Choroid plexus epithelial cell (primary cell): ENCODE measurements around the gene DGKI.

Experiments
- DNase-seq: peaks from one replicate; pipeline ENCODE4 v3.0.0-alpha.2; 2010; ENCODE audit warnings: low read depth
- H3K4me3 ChIP-seq: 2 replicates; pipeline ENCODE4 v1.5.1; 2011; ENCODE audit warnings: low read depth, mild to moderate bottlenecking, control low read depth, low read length, moderate library complexity
- CTCF ChIP-seq: conservative IDR thresholded peaks from 2 replicates; pipeline ENCODE4 v1.5.1; 2011; ENCODE audit warnings: low read depth, mild to moderate bottlenecking, control low read depth, inconsistent platforms, low read length, moderate library complexity

The DGKI gene

DNA sequence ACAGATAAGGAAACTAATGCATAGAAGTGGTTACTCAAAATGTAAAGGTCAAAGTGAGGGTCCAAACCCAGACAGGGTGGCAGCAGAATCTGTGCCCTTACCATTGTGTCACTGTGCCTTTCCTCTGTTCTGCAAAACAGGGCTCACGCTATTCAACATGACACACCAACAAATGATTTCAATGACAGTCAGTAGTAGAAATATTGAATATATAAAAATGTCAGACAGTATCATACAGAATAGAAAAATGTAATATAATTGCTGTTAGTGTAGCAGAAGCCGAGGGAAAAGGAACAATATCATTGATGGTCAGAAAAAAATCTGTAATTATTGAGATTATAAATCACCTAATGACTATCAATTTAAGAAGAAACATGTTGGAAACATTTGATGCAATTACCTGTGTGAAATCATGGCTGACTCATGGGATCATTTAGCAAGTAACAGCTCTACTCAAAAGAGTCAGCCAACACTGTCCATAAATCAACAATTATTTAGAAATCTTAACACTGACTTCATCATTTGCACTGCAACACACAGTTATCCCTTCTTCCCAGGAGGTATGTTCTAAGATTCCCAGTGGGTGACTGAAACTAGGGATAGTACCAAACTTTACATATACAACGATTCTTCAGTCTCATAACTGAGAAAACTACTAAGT lies 198.7 kb downstream of the DGKI start:
- H3K4me3 ChIP-seq: no peak overlapping the region
- no peak for DNase-seq
- no peak for TF ChIP-seq CTCF

- no peak for TF ChIP-seq CTCF
- DNase-seq: peak; percentile 15
- no peak overlapping the region for H3K4me3 ChIP-seq
Measured at GRCh38 chr7:137642472-137642871, 204.3 kb downstream of the DGKI start.

DNA sequence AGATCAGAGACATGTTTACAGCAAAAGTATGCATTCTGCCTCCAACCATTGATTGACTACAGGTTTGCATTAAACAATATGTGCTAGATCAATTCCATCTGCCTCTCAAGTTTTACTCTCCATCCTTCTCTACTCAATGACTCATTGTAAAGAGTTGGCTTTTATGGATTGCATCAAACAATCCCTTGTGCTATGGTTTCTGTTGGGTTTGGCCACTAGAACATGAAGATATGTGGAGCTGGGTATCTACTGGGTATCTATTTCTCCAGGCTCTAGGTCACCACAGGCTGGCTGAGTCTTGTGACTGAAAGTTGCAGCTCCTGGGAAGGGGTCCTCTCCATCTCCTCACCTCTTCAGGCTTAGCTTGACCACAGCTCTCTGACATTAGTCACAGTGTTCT lies 204.7 kb downstream of the DGKI start:
- no peak for DNase-seq
- TF ChIP-seq CTCF: no peak

DNA sequence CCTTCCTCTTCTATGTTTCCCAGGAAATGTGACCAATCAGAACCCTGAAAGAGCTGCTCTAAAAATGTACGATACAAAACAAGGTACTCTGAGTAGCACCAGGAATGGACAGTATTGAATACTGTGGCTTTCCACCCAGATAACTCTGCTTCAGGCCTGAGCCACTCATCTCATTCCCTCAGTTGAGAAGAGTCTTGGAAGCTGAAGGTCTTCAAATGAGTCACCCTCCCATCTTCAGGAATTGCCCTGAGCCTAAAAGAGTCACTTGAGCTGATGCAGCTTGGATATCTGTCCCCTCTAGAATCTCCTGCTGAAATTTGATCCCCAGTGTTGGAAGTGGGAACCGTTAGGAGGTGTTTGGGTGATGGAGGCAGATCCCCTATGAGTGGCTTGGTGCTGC lies 210.4 kb downstream of the DGKI start:
- no peak overlapping the region for H3K4me3 ChIP-seq
- no peak for TF ChIP-seq CTCF
- DNase-seq: no peak

More for the DNA sequence above, 204.7 kb downstream of the DGKI start:
- H3K4me3 ChIP-seq: no peak overlapping the region

DNA sequence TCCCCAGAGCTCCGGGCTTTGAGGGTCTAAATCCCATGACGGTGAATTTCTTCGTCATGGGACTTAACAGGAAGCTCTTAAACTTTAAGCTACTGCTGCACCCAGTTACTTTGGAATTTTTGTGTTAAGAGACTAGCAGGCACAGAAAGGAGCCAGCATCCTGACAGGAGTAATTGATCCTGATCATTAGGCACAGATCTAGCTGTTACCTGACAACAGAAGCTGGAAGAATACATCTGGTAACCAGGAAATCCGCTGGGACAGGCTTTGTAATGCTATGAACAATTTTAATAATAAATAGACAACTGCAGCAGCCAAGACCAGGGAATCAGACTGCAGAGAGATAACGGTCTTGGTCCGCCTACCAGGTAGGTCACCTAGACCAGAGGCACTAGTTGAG lies 210.9 kb downstream of the DGKI start:
- DNase-seq: no peak
- TF ChIP-seq CTCF: no peak
- no peak overlapping the region for H3K4me3 ChIP-seq

GRCh38 chr7:137635132-137635531 lies 211.6 kb downstream of the DGKI start:
- no peak for TF ChIP-seq CTCF
- no peak overlapping the region for H3K4me3 ChIP-seq
- no peak for DNase-seq

DNA sequence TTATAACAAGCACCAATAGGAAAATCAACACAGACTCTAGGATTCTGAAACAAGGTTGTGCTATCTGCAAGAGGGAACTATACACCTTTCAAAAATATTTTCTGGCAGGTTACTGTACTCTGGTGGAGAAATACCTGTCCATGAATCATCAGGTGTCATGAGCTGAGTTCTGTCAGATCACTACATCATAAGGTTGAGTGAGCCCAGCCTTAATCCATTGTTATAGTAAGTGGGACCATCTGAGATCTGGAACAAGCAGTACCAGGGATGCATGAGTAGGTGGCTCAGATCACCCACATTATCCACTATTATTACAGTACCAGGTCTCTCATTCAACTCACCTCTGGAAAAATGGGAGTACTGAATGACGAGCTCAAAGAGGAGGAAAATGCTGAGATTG lies 212.4 kb downstream of the DGKI start:
- TF ChIP-seq CTCF: no peak
- DNase-seq: no peak
- H3K4me3 ChIP-seq: no peak overlapping the region
